Omental fat pad (tissue), 4 donors: ENCODE measurements around the gene UCP2. TPM values are rescaled to one million over a fixed set of nuclear protein-coding genes. Genes with fewer than 3 reads are reported as not detected.

Experiments
- ATAC-seq: fragments of 150-250 bp; one replicate; pipeline ENCODE4 v1.9.1; 2016; ENCODE audit warnings: mild to moderate bottlenecking, moderate library complexity; ENCODE audit not compliant: low FRiP score
- DNase-seq: peaks from one replicate; pipeline ENCODE4 v3.0.0-alpha.2; 2019; ENCODE audit warnings: low spot score
- total RNA-seq, 4 donors: library from RNA; depleted of rRNA; stranded (reverse); fragments of >200 nt; gene quantifications; one replicate each; pipeline ENCODE4 v1.1.0, GENCODE V29; 2016
- TF ChIP-seq, protein P1 (sequence below), 3 donors: fragments of 450-650 bp; IDR thresholded peaks; one replicate each; pipeline ENCODE4 v1.5.1; 2016 to 2017; ENCODE audit warnings: antibody characterized with exemption in 3 of 3, mild to moderate bottlenecking in 3 of 3, moderate library complexity in 2 of 3

UCP2 gene
- total RNA-seq, 4 donors from 2014 or later, result 58.9 to 163 (median 131) TPM

DNA sequence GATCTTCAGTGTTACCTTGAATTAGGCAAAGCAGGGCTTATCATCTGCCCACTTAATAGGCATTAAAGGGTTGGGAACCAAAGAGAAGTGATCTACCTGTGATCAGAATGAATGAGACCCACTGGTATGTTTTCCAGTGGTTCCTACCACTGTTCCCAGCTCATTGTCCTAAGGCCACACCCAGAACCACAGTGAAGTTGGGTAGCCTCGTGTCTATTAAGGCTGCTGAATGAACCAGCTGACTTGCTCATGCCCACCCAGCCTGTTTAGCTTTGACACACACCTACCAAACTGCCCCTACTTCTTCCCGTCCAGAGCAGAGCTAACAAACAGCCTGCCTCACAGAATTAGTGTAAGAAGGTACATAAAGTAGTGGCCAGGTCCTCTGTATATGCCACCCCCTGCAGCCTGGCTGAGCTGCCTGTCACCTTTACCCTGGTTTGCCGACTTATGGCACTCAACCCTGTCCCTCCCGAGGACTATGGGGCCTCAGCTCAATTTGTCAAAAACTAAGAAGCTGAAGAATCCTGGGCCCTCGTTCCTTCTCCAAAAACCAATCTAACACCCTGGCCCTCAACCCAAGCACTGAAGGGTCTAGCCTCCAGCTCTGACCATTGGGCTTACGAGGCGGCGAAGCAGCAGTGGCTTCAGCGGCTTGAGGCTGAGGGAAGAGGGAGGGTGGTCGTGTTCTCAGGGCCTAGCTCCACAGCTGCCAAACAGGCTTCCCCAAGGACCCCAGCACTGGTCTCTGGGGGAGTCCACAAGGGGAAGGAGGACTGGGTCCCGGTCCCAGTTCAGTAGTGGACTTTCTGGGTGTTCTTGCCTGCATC, 9.8 kb downstream of the UCP2 start:
- TF ChIP-seq, protein P1, sequence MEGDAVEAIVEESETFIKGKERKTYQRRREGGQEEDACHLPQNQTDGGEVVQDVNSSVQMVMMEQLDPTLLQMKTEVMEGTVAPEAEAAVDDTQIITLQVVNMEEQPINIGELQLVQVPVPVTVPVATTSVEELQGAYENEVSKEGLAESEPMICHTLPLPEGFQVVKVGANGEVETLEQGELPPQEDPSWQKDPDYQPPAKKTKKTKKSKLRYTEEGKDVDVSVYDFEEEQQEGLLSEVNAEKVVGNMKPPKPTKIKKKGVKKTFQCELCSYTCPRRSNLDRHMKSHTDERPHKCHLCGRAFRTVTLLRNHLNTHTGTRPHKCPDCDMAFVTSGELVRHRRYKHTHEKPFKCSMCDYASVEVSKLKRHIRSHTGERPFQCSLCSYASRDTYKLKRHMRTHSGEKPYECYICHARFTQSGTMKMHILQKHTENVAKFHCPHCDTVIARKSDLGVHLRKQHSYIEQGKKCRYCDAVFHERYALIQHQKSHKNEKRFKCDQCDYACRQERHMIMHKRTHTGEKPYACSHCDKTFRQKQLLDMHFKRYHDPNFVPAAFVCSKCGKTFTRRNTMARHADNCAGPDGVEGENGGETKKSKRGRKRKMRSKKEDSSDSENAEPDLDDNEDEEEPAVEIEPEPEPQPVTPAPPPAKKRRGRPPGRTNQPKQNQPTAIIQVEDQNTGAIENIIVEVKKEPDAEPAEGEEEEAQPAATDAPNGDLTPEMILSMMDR (IDR thresholded peaks at IDR 0.05), result no peak
- ATAC-seq (no peak), DNase-seq (no peak)

DNA sequence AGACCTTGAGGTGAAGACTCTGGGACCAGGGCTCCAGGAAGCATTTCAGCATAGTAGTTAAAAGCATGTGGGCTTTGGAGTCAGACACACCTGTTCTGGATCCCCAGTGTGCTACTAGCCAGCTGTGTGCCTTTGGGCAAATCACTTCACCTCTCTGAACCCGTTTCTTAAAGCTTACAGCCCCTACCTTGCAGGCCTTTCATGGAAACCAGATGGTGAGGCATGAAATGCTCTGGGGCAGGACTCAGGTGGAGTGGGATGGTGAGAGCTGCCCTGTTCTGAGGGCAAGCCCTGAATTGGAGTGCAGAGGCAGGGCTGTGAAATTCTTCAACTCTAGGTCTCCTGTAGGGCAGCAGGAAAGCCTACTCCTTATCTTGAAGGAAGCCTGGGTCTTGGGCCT, 10.5 kb downstream of the UCP2 start:
- DNase-seq (no peak), ATAC-seq (no peak)
- TF ChIP-seq, protein P1 (IDR thresholded peaks at IDR 0.05), result no peak

DNA sequence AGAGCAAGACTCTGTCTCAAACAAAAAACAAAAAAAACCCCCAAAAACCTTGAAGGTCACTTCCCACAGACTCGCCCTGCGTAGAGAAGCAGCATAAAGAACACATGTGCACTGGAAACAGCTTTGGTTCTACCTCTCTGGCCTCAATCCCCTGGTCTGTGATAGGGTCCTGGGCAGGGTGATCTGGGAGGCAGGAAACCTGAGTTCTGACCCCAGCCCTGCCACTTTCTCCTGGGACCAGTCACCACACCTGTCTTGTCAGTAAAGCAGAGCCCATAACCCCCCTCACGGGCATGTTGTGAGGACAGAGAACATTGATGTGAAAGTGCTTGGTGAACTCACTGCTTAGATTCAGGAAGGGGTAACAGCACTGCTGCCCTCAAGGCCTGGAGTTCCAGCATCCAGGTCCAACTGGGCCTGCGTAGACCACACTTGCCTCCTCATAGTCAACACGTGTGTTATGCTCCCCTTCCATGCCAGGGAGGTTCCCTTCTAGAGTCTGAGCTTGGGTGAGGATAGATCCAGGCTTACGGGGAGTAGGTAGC, 11.4 kb downstream of the UCP2 start:
- TF ChIP-seq, protein P1 (IDR thresholded peaks at IDR 0.05), result no peak
- ATAC-seq (no peak), DNase-seq (no peak)

DNA sequence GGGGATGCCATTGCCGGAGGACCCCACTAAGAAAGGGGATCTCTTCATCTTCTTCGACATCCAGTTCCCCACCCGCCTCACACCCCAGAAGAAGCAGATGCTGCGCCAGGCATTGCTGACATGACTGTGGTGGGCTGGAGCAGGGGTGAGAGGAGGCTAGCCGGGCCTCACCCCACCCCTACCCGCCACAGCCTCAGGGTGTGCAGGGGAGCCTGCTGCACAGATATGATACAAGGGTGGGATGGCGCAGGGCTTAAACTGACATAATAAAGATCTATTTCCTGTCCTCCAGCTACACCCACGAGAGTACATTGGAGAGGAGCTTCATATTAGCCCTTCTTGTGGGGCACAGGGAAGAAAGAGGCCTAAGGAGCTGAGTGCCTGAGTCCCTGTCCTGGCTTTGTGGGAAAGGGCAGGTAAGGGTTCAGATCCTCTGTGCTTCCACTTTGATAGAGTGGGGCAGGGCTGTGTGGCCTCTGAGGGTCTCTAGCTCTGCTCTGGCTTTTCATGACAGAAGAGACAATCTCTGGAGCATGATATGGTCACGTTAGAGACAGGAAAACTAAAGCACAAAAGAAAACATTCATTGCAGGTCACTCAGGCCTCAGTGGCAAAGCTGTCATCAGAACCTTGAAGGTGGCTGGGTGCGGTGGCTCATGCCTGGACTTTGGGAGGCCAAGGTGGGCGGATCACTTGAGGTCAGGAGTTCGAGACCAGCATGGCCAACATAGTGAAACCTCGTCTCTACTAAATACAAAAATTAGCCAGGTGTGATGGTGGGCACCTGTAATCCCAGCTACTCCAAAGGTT, 12.4 kb downstream of the UCP2 start:
- TF ChIP-seq, protein P1 (IDR thresholded peaks at IDR 0.05), result no peak
- DNase-seq (no peak), ATAC-seq (no peak)

DNA sequence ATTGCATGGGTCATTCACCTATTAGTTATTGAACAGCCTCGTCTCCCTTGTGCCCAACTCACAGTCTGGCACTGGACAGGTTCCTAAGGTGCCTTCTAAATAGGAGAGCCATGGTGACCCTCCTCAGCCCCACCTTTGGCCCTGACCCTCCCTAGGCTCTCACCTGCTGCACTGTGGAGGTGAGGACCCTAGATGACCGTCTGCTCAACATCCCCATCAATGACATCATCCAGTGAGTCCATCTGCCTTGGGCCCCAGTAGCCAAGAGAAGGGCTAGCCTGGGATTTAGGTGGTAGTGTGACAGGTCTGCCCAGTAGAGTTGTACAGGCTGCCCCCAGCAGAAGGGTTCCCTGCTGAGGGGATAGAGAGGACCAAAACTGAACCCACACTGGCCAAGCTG, 13.6 kb downstream of the UCP2 start:
- ATAC-seq (no peak), DNase-seq (no peak)

DNA sequence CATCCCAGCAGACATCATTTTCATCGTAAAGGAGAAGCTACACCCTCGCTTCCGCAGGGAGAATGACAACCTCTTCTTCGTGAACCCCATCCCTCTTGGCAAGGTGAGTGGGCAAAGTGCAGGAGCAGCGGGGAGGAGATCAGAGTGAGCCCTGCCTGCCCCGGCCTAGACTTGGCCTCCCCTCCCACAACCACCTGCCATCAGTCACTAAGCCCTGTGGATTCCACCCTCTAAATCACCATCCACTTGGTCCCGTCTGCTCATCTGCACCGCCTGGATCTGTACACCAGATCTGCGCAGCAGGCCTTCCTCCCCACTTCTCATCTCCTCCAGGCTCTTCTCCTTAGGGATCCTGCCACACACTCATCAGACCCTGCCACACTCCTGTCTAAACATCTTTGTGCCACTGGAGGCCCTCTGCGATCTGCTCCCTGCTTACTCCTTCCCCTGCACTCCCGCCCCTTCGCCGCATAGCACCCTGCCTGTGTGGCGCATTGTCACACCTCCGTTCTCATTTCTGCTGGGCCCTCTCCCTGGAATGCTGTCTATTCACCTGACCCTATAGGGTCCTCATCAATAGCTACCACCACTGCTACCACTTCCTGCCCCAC, 14.2 kb downstream of the UCP2 start:
- TF ChIP-seq, protein P1 (IDR thresholded peaks at IDR 0.05), result no peak
- ATAC-seq, result no peak
- DNase-seq, result no peak

More for the DNA sequence above, 13.6 kb downstream of the UCP2 start:
- TF ChIP-seq, protein P1 (IDR thresholded peaks at IDR 0.05), result no peak
